Adrenal gland (tissue), 12 donors: ENCODE results near the gene FAM118A. TPM values are rescaled to one million over a fixed set of nuclear protein-coding genes. Genes with fewer than 3 reads are reported as not detected.

Experiments used
- DNase-seq, 7 donors: peaks; one replicate each; pipeline ENCODE4 v3.0.0-alpha.2; 2019 to 2020
- H3K27ac ChIP-seq, 5 donors: fragments of 200-600 bp; sonication (generic) in 4 of 5; 1 replicate in 3 of 5; 2 replicates in 2 of 5; pipeline versions ENCODE4 v1.5.1 to v1.8.0; 2016 to 2020; ENCODE audit warnings: mild to moderate bottlenecking in 1 of 5
- H3K27me3 ChIP-seq: fragments of 200-600 bp; 2 replicates; pipeline ENCODE4 v1.8.0; 2021
- H3K36me3 ChIP-seq, 2 donors: fragments of 200-600 bp; replicated peaks in 1 of 2; 1 replicate in 1 of 2; 2 replicates in 1 of 2; pipeline versions ENCODE4 v1.5.1 to v1.8.0; 2018 to 2022
- H3K4me1 ChIP-seq, 2 donors: fragments of 200-600 bp; replicated peaks in 1 of 2; 1 replicate in 1 of 2; 2 replicates in 1 of 2; pipeline versions ENCODE4 v1.5.1 to v1.8.0; 2018 to 2021
- H3K4me3 ChIP-seq, 4 donors: fragments of 200-600 bp; sonication (generic) in 3 of 4; one replicate each; pipeline ENCODE4 v1.5.1; 2016 to 2018
- H3K9me3 ChIP-seq, 3 donors: fragments of 200-600 bp; sonication (generic) in 1 of 3; replicated peaks in 1 of 3; 1 replicate in 2 of 3; 2 replicates in 1 of 3; pipeline versions ENCODE4 v1.5.1 to v1.8.0; 2016 to 2021
- POLR2A ChIP-seq, 2 donors: fragments of 450-650 bp; IDR thresholded peaks; one replicate each; pipeline ENCODE4 v1.6.1; 2017; ENCODE audit warnings: antibody characterized with exemption in 2 of 2, mild to moderate bottlenecking in 2 of 2, moderate library complexity in 1 of 2
- WGBS, 4 donors: extraction: QIAGEN DNeasy Blood & Tissue Kit in 2 of 4; methylation state at CpG; one replicate each; pipeline versions ENCODE4 v1.1.5 to v1.1.7; 2013 to 2017; 5-methylcytosine and 5-hydroxymethylcytosine counted together
- intact Hi-C, 2 donors: fragments of 100-400 bp; cut with DNase I; formaldehyde crosslinking; loops; one replicate each; pipeline versions ENCODE4 v1.14.1 to v1.15.0; 2022 to 2023
- polyA plus RNA-seq, 3 donors: library from polyadenylated mRNA; stranded (reverse); fragments of 200-250 nt in 2 of 3; fragments of 350-450 nt in 1 of 3; fragmentation: Illumina TruSeq in 1 of 3; extraction: RNeasy Lipid Tissue Mini Kit (QIAGEN cat#74804) in 1 of 3; gene quantifications; one replicate each; pipeline ENCODE4 v1.2.3, GENCODE V29; 2013 to 2014
- total RNA-seq, 9 donors: library from RNA; depleted of rRNA in 4 of 9; stranded (reverse); fragments of >200 nt in 4 of 9; fragments of 120-200 nt in 1 of 9; fragmentation: NEBNext Ultra II Directional in 1 of 9; extraction: Animal tissue kit (Norgen Biotek cat#: 25700) in 1 of 9; gene quantifications; one replicate each; pipeline versions ENCODE4 v1.1.0 to v1.2.4, GENCODE V29; 2013 to 2023
- TF ChIP-seq, protein P1 (sequence below), 6 experiments: fragments of 450-650 bp in 4 of 6; fragments of 200-600 bp in 2 of 6; sonication (generic) in 1 of 6; IDR thresholded peaks; 1 replicate in 5 of 6; 2 replicates in 1 of 6; pipeline versions ENCODE4 v1.5.1 to v1.8.0; 2016 to 2021; ENCODE audit warnings: antibody characterized with exemption in 6 of 6, mild to moderate bottlenecking in 2 of 6, moderate library complexity in 1 of 6
- donor health status: healthy with polysubstance abuse.
- donor health status: Bipolar disorder and iron deficiency.
- donor health status: DM: yes; HTN: yes; CAD: no.
- donor health status: DM: no; HTN: no; CAD: no.
- donor health status: DM: no; HTN: no; CAD: no.
- donor health status: DM: yes; HTN: yes; CAD: no.

FAM118A gene
- total and polyA plus RNA-seq, 12 donors: 6.8 to 101 (median 17.5) TPM

DNA sequence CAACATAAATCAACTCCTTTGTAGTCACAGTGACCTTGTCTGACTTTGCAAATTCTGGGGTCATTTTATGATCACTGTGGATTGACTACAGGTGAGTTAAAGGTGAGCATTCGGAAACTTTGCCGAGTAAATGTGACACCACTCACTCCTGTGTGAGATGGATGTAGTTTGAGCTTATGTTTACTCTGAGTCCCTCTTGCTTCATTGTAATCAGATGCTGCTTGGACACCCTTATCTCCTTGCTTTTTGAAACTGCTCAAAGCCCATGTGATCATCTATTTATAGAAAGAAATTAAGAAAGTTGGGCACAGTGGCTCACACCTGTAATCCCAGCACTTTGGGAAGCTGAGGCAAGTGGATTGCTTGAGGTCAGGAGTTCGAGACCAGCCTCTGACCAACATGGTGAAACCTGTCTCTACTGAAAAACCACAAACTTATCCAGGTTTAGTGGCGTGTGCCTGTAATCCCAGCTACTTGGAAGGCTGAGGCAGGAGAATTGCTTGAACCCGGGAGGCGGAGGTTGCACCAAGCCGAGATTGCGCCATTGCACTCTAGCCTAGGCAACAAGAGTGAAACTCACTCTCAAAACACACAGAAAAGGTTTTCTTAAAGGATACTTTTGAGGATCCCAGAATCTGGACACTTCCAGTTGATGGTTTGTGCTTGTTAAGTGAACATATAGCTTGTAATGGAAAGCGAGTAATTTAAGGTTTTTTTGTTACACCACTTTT is 7.2 kb downstream of the FAM118A start:
- H3K9me3 ChIP-seq: no peaks in the 10 kb centered on the region
- no peaks in the 10 kb centered on the region for H3K36me3 ChIP-seq
- TF ChIP-seq, protein P1, sequence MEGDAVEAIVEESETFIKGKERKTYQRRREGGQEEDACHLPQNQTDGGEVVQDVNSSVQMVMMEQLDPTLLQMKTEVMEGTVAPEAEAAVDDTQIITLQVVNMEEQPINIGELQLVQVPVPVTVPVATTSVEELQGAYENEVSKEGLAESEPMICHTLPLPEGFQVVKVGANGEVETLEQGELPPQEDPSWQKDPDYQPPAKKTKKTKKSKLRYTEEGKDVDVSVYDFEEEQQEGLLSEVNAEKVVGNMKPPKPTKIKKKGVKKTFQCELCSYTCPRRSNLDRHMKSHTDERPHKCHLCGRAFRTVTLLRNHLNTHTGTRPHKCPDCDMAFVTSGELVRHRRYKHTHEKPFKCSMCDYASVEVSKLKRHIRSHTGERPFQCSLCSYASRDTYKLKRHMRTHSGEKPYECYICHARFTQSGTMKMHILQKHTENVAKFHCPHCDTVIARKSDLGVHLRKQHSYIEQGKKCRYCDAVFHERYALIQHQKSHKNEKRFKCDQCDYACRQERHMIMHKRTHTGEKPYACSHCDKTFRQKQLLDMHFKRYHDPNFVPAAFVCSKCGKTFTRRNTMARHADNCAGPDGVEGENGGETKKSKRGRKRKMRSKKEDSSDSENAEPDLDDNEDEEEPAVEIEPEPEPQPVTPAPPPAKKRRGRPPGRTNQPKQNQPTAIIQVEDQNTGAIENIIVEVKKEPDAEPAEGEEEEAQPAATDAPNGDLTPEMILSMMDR (IDR thresholded peaks at IDR 0.05): no peak
- no peak for TF ChIP-seq POLR2A (IDR thresholded peaks at IDR 0.05)
- no peak for DNase-seq
- WGBS, 4 donors: 83 to 91% (median 88%) methylated on average over 9 of the region's 9 CpGs
- no peaks in the 10 kb centered on the region for H3K27me3 ChIP-seq
- peaks cover 0 to 22% of the 10 kb centered on the region in 2 donors for H3K4me1 ChIP-seq
- no peak overlapping the region for H3K4me3 ChIP-seq
- intact Hi-C loops: no loop called here
- H3K27ac ChIP-seq: peak overlapping the region in 3 of 5 donors; percentile 54 to 81 (median 70)

GRCh38 chr22:45317551-45318167 is 7.9 kb downstream of the FAM118A start:
- H3K4me3 ChIP-seq: no peak overlapping the region
- TF ChIP-seq POLR2A (IDR thresholded peaks at IDR 0.05): no peak
- TF ChIP-seq, protein P1 (IDR thresholded peaks at IDR 0.05): peak in 4 of 6 experiments; percentile 7 to 39 (median 18)
- H3K36me3 ChIP-seq: no peaks in the 10 kb centered on the region
- no peaks in the 10 kb centered on the region for H3K9me3 ChIP-seq
- peaks cover 0 to 22% of the 10 kb centered on the region in 2 donors for H3K4me1 ChIP-seq
- H3K27me3 ChIP-seq: no peaks in the 10 kb centered on the region
- H3K27ac ChIP-seq: peak overlapping the region in 3 of 5 donors; percentile 54 to 81 (median 70)
- peak in 2 of 7 donors; percentile 37 to 67 for DNase-seq
- 54 to 68% (median 59%) methylated on average over 15 to 19 of the region's 19 CpGs for WGBS, 4 donors
- intact Hi-C loops: no loop called here

- peaks cover 0 to 22% of the 10 kb centered on the region in 2 donors for H3K4me1 ChIP-seq
- 10 to 14% (median 12%) methylated on average over 8 of the region's 8 CpGs for WGBS, 4 donors
- TF ChIP-seq, protein P1 (IDR thresholded peaks at IDR 0.05): no peak
- DNase-seq: peak; percentile 64 to 96 (median 75)
- H3K27ac ChIP-seq: peak overlapping the region in 3 of 5 donors; percentile 54 to 81 (median 70)
- no peaks in the 10 kb centered on the region for H3K9me3 ChIP-seq
- intact Hi-C loops: no loop called here
- no peak overlapping the region for H3K4me3 ChIP-seq
- no peaks in the 10 kb centered on the region for H3K27me3 ChIP-seq
- H3K36me3 ChIP-seq: peaks cover 0 to 3% of the 10 kb centered on the region in 2 donors
Measured at GRCh38 chr22:45318168-45318557, 8.4 kb downstream of the FAM118A start.

- intact Hi-C loops: no loop called here
- Histone ChIP-seq H3K27me3 (no peaks in the 10 kb centered on the region), H3K36me3 (peaks cover 0 to 9% of the 10 kb centered on the region in 2 donors), H3K4me3 (no peak overlapping the region), H3K4me1 (peaks cover 0 to 22% of the 10 kb centered on the region in 2 donors), H3K27ac (peak overlapping the region in 3 of 5 donors; percentile 9 to 81 (median 70)), H3K9me3 (no peaks in the 10 kb centered on the region)
- TF ChIP-seq, protein P1 (IDR thresholded peaks at IDR 0.05): no peak
- TF ChIP-seq POLR2A (IDR thresholded peaks at IDR 0.05): no peak
- no peak for DNase-seq
- 65 to 76% (median 72%) methylated on average over 12 of the region's 12 CpGs for WGBS, 4 donors
Measured at GRCh38 chr22:45318558-45319323, 9.0 kb downstream of the FAM118A start.
